GM19025 (cell line): Measurements from ENCODE around the gene ARHGEF17.
A peak's percentile ranks its signal among the peaks of the same experiment; 100 is the strongest.

ENCODE experiments used
- ATAC-seq: cut with Tn5 transposase; IDR thresholded peaks from one replicate; pipeline ENCODE4 v1.9.1; 2021; ENCODE audit warnings: mild to moderate bottlenecking, low read depth, moderate library complexity; ENCODE audit not compliant: unreplicated experiment

The ARHGEF17 gene

DNA sequence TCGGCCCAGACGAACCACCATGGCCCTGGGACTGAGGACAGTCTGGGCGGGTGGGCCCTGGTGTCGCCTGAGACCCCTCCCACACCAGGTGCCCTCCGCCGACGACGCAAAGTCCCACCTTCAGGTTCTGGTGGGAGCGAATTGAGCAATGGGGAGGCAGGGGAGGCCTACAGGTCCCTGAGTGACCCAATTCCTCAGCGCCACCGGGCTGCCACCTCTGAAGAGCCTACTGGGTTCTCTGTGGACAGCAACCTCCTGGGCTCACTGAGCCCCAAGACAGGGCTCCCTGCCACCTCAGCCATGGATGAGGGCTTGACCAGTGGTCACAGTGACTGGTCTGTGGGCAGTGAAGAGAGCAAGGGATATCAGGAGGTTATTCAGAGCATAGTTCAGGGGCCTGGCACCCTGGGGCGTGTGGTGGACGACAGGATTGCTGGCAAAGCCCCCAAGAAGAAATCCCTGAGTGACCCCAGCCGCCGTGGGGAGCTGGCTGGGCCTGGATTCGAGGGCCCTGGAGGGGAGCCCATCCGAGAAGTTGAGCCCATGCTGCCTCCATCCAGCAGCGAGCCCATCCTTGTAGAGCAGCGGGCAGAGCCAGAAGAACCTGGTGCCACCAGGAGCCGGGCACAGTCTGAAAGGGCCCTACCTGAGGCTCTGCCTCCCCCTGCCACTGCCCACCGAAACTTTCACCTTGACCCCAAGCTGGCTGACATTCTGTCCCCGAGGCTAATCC is 2.8 kb downstream of the ARHGEF17 start:
- ATAC-seq, result no peak

DNA sequence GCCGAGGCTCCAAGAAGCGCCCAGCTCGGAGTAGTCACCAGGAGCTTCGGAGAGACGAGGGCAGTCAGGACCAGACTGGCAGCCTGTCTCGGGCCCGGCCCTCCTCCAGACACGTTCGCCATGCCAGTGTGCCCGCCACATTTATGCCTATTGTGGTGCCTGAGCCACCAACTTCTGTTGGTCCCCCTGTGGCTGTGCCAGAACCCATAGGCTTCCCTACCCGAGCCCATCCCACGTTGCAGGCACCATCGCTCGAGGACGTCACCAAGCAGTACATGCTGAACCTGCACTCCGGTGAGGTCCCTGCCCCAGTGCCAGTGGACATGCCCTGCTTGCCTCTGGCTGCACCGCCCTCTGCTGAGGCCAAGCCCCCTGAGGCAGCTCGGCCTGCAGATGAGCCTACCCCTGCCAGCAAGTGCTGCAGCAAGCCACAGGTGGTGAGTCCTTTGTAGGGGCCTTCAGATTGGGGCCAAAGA is 3.4 kb downstream of the ARHGEF17 start:
- ATAC-seq, result no peak

DNA sequence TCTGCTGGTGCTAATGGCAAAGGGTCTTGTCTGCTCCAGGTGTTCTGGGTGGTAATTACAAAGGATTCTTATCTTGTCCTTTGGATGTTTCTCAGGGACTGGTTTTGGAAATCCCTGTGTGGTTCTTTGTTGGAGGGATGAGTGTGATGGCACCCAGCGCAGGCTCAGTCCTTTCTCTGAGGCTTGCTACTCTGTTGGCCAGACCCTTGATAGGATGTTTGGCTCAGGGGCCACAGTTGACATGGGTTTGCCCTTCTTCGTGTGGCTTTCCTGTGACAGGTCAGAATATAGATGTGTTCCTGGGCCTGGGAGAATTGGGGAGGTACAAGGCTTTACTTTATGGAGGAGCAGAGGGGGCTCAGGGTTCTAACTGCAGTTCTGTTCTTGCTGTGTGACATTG is 4.0 kb downstream of the ARHGEF17 start:
- ATAC-seq, result no peak

- no peak for ATAC-seq
These were observed 4.8 kb downstream of the ARHGEF17 start for GRCh38 chr11:73312851-73313327.

DNA sequence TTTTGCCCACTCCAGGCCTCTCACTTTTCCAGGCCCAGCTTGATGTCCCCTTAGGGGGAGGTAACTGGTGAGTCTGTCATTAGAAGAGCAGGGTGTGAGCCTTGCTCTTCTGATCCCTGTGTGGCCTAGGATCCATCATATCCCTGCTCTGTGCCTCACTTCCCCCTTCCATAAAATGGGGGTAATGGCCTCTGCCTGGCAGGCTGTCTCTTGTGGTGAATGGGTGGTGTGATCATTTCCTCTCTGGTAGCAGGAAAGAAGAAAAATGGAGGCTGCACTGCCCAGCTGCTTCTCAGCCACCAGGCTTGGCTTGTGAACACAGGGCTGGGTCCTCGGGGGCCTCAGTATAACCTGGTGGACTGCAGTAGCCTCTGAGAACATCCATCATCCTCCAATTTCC is 5.6 kb downstream of the ARHGEF17 start:
- no peak for ATAC-seq

- ATAC-seq, result peak; percentile 50
These were observed 6.3 kb downstream of the ARHGEF17 start for GRCh38 chr11:73314117-73314961.

DNA sequence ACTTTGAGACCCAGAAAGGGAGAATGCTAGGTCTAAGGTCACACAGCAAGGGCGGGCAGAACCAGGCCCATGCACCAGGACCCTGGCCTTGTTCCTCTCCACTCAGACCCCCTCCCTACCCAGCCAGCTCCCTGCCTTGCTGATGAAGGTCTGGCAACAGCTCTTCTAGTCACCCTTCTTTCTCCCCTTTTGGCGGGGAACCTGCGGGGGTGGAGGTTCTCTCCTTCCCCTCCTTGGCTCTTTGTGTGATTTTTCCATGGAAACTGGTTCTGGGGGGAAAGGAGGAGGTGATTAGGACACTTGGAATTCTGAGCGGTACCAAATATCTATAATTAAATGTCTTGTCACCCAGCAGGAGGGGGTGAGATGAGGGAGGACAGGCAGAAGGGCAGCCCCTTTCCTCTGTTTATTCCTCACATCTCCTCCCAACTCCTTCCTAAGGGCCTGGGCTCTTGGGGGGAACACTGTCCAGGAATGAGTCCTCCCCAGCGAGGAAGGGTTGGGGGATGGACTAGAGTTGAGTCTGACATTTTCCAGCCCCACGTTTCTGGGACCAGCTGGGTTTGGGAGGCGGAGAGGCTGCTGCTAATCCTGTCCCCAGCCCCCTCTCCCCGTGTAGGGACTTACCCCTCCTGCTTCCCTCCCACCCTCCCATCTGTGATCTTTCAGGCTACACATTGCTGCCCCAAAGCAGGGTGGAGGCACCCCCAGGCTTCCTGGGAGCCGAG is 7.4 kb downstream of the ARHGEF17 start:
- ATAC-seq, result no peak

- ATAC-seq, result no peak
These were observed 8.3 kb downstream of the ARHGEF17 start for GRCh38 chr11:73316422-73316821.

DNA sequence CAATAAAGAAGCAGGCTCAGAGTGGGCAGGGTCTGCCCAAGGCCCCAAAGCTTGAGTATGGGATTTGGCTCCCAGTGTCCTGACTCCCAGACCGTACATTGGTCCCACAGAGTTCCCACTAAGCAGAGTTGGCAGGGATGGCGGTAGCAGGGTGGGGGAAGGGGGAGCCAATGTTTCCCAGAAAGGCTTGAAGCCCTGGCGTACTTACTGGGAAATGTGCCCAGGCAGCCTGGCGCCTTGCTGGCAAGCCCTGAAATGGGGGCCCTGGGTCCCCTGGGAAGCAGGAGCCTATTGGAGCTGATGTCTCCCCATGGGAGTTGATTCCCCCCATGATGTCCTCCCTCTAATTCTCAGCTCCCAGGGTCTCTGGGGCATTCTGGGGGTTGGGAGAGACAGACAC is 9.3 kb downstream of the ARHGEF17 start:
- ATAC-seq, result no peak

GRCh38 chr11:73317803-73318202 is 9.7 kb downstream of the ARHGEF17 start:
- ATAC-seq, result no peak

DNA sequence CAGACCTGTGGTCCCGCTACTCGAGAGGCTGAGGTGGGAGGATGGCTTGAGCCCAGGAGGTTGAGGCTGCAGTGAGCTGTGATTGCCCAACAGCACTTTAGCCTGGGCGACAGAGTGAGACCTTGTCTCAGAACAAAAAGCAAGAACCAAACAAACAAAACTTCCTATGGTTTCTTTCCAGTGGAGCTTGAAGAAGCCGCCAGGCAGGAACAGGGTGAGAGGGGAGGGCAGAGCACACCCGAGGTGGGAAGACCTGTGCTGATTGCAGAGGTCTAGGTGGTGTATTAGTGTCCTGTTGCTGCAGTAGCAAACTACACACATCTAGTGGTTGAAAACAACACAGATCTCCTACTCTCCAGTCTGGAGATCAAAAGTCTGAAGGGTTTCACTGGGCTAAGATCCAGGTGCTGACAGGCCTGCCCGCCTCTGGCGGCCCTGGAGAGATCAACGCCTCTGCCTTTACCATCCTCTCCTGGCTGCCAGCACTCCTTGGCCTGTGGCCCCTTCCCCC is 10.5 kb downstream of the ARHGEF17 start:
- ATAC-seq, result no peak

- no peak for ATAC-seq
These were observed 12.9 kb downstream of the ARHGEF17 start for GRCh38 chr11:73320763-73321603.

- no peak for ATAC-seq
These were observed 13.7 kb downstream of the ARHGEF17 start for GRCh38 chr11:73321604-73322381.

DNA sequence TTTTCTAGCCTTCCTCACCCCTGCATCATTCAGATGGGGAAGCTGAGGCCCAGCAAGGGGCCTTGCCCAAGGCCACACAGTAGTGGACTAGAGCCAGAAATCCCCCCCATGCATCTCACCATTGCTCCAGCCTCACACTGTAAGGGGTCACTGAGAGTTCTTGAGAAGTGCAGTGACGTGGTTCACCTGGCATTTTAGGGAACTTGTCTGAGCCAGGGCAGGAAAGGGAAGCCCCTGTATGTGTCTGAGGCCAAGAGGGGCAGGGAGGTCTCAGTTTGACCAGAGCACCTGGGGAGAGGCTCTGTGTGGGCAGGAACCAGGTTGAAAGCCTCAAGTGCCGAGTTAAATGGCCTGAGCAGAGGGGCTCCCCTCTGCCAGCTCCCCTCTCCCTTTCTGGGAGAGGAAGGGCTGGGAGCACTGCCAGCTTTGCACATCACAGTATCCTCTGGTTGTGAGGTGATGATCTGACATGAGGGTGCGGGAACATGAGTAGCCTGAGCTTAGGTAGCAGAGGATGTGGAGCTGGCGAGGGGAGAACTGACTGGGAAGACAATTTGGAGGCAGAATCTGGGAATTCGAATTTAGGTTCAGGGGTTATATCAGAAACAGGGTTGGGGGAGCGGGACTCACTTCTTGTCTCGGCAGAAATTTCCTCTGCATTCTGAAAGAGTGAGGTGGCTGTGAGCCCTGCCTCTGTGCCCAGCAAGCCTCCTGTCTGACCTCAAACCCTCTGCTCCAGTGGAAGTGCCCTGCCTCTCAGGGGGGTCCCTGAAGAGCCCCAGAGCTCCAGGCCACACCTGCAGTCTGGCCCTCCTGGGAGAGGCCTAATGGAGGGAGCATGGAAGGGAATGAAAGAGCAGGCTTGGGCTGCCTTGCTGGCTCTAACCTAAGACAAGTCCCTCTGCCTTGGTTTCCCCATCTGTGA is 14.6 kb downstream of the ARHGEF17 start:
- no peak for ATAC-seq

DNA sequence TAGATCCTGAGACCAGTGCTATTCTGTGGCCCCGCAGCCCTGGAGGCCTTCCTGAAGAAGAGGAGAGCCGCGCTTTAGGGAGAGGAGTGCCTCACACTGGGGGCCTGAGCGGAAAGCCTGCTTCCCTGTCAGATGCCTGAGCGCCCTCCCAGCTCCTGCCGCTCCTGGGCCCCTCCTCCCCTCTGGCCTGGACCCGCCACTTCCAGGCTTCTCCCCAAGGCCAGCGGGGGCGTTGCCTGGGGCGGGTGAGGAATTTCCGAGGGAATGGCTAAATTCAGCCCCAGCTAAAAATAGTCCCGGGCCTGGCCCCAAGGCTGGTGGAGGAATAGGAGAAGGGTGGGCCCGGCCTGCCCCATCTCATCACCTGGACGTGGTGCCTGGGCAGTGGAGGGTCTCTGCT is 15.4 kb downstream of the ARHGEF17 start:
- no peak for ATAC-seq

- ATAC-seq, result no peak
These were observed 16.0 kb downstream of the ARHGEF17 start for GRCh38 chr11:73324116-73324515.

DNA sequence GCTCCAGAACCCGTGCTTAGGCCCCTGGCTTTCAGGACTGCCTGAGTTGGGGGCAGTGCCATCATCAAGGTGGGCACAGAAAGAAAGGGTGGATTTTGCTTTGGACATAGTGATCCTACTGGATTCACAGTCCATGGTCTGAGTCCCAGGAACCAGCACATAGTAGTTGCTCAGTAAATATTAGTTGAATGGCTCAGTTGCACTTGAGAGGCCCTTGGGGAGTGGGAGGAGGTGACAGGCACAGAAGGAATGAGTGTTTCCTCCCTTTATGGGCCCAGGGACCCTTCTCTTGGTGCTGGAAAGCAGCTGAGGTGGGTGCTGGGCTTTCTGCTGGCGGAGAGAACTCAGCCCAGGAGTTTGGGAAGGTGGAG is 16.6 kb downstream of the ARHGEF17 start:
- no peak for ATAC-seq
